Measurements from ENCODE around the gene REEP1.

- TF ChIP-seq CTCF (IDR thresholded peaks at IDR 0.05) (no peak), POLR2A (IDR thresholded peaks at IDR 0.05) (no peak)
Measured at GRCh38 chr2:86263956-86264355, 73.5 kb downstream of the REEP1 start.
